Karpas-422 (cell line): ENCODE data around the gene HS3ST5. TPM values are rescaled to one million over a fixed set of nuclear protein-coding genes. Genes with fewer than 3 reads are reported as not detected.
"Not testable (repeated sequence)": the region's sequence is repeated elsewhere in the genome, so short reads cannot be mapped to it uniquely, and the experiment has no call there.

Experiments
- DNase-seq: peaks from one replicate; pipeline ENCODE4 v3.0.0-alpha.2; 2015
- H2AFZ ChIP-seq: fragments of 200-600 bp; sonication (generic); 2 replicates; pipeline ENCODE4 v1.6.1; 2014; ENCODE audit warnings: antibody characterized with exemption, low read length, mixed read lengths
- H3K27ac ChIP-seq: fragments of 200-600 bp; sonication (generic); 2 replicates; pipeline ENCODE4 v1.5.1; 2014; ENCODE audit warnings: mild to moderate bottlenecking, low read length, moderate library complexity
- H3K27me3 ChIP-seq: fragments of 200-600 bp; sonication (generic); 2 replicates; pipeline ENCODE4 v1.6.1; 2014; ENCODE audit warnings: low read length, mixed read lengths
- H3K36me3 ChIP-seq: fragments of 200-600 bp; sonication (generic); 2 replicates; pipeline ENCODE4 v1.6.1; 2014; ENCODE audit warnings: low read length, mixed read lengths; ENCODE audit not compliant: insufficient read depth
- H3K4me1 ChIP-seq: fragments of 200-600 bp; sonication (generic); 2 replicates; pipeline ENCODE4 v1.6.1; 2014; ENCODE audit warnings: mild to moderate bottlenecking, low read length, mixed read lengths
- H3K4me2 ChIP-seq: fragments of 200-600 bp; sonication (generic); 2 replicates; pipeline ENCODE4 v1.6.1; 2014; ENCODE audit warnings: low read length, low read depth, mild to moderate bottlenecking; ENCODE audit not compliant: poor library complexity, severe bottlenecking
- H3K4me3 ChIP-seq: fragments of 200-600 bp; sonication (generic); 2 replicates; pipeline ENCODE4 v1.5.1; 2014; ENCODE audit warnings: mild to moderate bottlenecking, antibody characterized with exemption, low read length, mixed read lengths
- H3K79me2 ChIP-seq: fragments of 200-600 bp; sonication (generic); 2 replicates; pipeline ENCODE4 v1.6.1; 2014; ENCODE audit warnings: mild to moderate bottlenecking, low read length, mixed read lengths
- H3K9ac ChIP-seq: fragments of 200-600 bp; sonication (generic); 2 replicates; pipeline ENCODE4 v1.6.0; 2014; ENCODE audit warnings: low read length
- H3K9me2 ChIP-seq: fragments of 200-600 bp; sonication (generic), shearing (Covaris generic); replicated peaks from 2 replicates; pipeline ENCODE4 v1.6.0; 2014; ENCODE audit warnings: mild to moderate bottlenecking, low read length, moderate library complexity; ENCODE audit not compliant: insufficient read depth
- H3K9me3 ChIP-seq: fragments of 300-700, 200-600 bp; sonication (generic); 2 replicates; pipeline ENCODE4 v1.6.1; 2014; ENCODE audit warnings: low read length, mixed read lengths
- H4K20me1 ChIP-seq: fragments of 200-600 bp; sonication (generic); 2 replicates; pipeline ENCODE4 v1.6.1; 2014; ENCODE audit warnings: mild to moderate bottlenecking, antibody characterized with exemption, low read length, low read depth; ENCODE audit not compliant: insufficient read depth
- total RNA-seq: library from RNA; depleted of rRNA; stranded (reverse); fragments of >200 nt; shearing (Covaris generic); gene quantifications from 2 replicates; pipeline ENCODE4 v1.2.3, GENCODE V29; 2014; ENCODE audit warnings: low replicate concordance

Gene HS3ST5
- total RNA-seq, 1 experiment from 2014 or later: not detected

GRCh38 chr6:114220241-114220640 is 122.6 kb downstream of the HS3ST5 start:
- Histone ChIP-seq H3K36me3 (no peaks in the 10 kb centered on the region), H3K9me3 (no peaks in the 10 kb centered on the region), H3K9ac (no peak overlapping the region), H3K27ac (no peak overlapping the region), H3K27me3 (no peaks in the 10 kb centered on the region), H3K4me2 (no peak overlapping the region), H3K4me1 (no peaks in the 10 kb centered on the region), H3K4me3 (no peak overlapping the region), H2AFZ (no peak overlapping the region), H4K20me1 (no peaks in the 10 kb centered on the region), H3K79me2 (no peaks in the 10 kb centered on the region), H3K9me2 (no peaks in the 10 kb centered on the region)
- DNase-seq: no peak

- H3K27ac ChIP-seq: no peak overlapping the region
- DNase-seq: no peak
- H3K9me2 ChIP-seq: no peaks in the 10 kb centered on the region
- no peaks in the 10 kb centered on the region for H3K9me3 ChIP-seq
- H2AFZ ChIP-seq: no peak overlapping the region
- H3K4me1 ChIP-seq: no peaks in the 10 kb centered on the region
- no peak overlapping the region for H3K4me3 ChIP-seq
- no peaks in the 10 kb centered on the region for H4K20me1 ChIP-seq
- no peak overlapping the region for H3K4me2 ChIP-seq
- H3K36me3 ChIP-seq: no peaks in the 10 kb centered on the region
- H3K9ac ChIP-seq: no peak overlapping the region
- H3K79me2 ChIP-seq: no peaks in the 10 kb centered on the region
- H3K27me3 ChIP-seq: no peaks in the 10 kb centered on the region
Observed at GRCh38 chr6:114218437-114219340, 124.1 kb downstream of the HS3ST5 start.

GRCh38 chr6:114217996-114218395 is 124.8 kb downstream of the HS3ST5 start:
- H3K27me3 ChIP-seq, H3K9me3 ChIP-seq, H2AFZ ChIP-seq, H3K9ac ChIP-seq, H3K9me2 ChIP-seq, H3K4me2 ChIP-seq, H4K20me1 ChIP-seq, DNase-seq, H3K4me1 ChIP-seq, H3K27ac ChIP-seq, H3K36me3 ChIP-seq, H3K79me2 ChIP-seq, H3K4me3 ChIP-seq: not testable (repeated sequence)

- Histone ChIP-seq H3K4me2 (no peak overlapping the region), H4K20me1 (no peaks in the 10 kb centered on the region), H3K27me3 (no peaks in the 10 kb centered on the region), H3K9me2 (no peaks in the 10 kb centered on the region), H3K4me3 (no peak overlapping the region), H3K36me3 (no peaks in the 10 kb centered on the region), H3K9ac (no peak overlapping the region), H3K9me3 (no peaks in the 10 kb centered on the region), H3K79me2 (no peaks in the 10 kb centered on the region), H3K27ac (no peak overlapping the region), H3K4me1 (no peaks in the 10 kb centered on the region), H2AFZ (no peak overlapping the region)
- no peak for DNase-seq
Observed at GRCh38 chr6:114216789-114217467, 125.9 kb downstream of the HS3ST5 start.

GRCh38 chr6:114210467-114210866 is 132.4 kb downstream of the HS3ST5 start:
- Histone ChIP-seq H4K20me1 (no peaks in the 10 kb centered on the region), H3K27ac (no peak overlapping the region), H3K36me3 (no peaks in the 10 kb centered on the region), H3K79me2 (no peaks in the 10 kb centered on the region), H3K27me3 (no peaks in the 10 kb centered on the region), H2AFZ (no peak overlapping the region), H3K9me2 (no peaks in the 10 kb centered on the region), H3K9ac (no peak overlapping the region), H3K9me3 (no peaks in the 10 kb centered on the region), H3K4me1 (no peaks in the 10 kb centered on the region), H3K4me2 (no peak overlapping the region), H3K4me3 (no peak overlapping the region)
- no peak for DNase-seq

- no peaks in the 10 kb centered on the region for H3K4me1 ChIP-seq
- no peaks in the 10 kb centered on the region for H3K9me2 ChIP-seq
- H3K9me3 ChIP-seq: no peaks in the 10 kb centered on the region
- H3K9ac ChIP-seq: no peak overlapping the region
- H3K36me3 ChIP-seq: no peaks in the 10 kb centered on the region
- H2AFZ ChIP-seq: no peak overlapping the region
- no peak overlapping the region for H3K4me2 ChIP-seq
- H4K20me1 ChIP-seq: no peaks in the 10 kb centered on the region
- no peak overlapping the region for H3K4me3 ChIP-seq
- no peak for DNase-seq
- no peak overlapping the region for H3K27ac ChIP-seq
- no peaks in the 10 kb centered on the region for H3K79me2 ChIP-seq
- no peaks in the 10 kb centered on the region for H3K27me3 ChIP-seq
Observed at GRCh38 chr6:114203460-114203859, 139.4 kb downstream of the HS3ST5 start.

- Histone ChIP-seq H3K27me3 (no peaks in the 10 kb centered on the region), H3K4me2 (no peak overlapping the region), H3K79me2 (no peaks in the 10 kb centered on the region), H3K9me3 (no peaks in the 10 kb centered on the region), H3K27ac (no peak overlapping the region), H2AFZ (no peak overlapping the region), H3K4me1 (no peaks in the 10 kb centered on the region), H3K9me2 (no peaks in the 10 kb centered on the region), H4K20me1 (no peaks in the 10 kb centered on the region), H3K4me3 (no peak overlapping the region), H3K36me3 (no peaks in the 10 kb centered on the region), H3K9ac (no peak overlapping the region)
- DNase-seq: no peak
Observed at GRCh38 chr6:114202389-114202788, 140.4 kb downstream of the HS3ST5 start.

- H3K79me2 ChIP-seq: no peaks in the 10 kb centered on the region
- no peaks in the 10 kb centered on the region for H3K4me1 ChIP-seq
- H3K4me2 ChIP-seq: no peak overlapping the region
- no peak overlapping the region for H3K4me3 ChIP-seq
- DNase-seq: no peak
- H2AFZ ChIP-seq: no peak overlapping the region
- no peaks in the 10 kb centered on the region for H4K20me1 ChIP-seq
- H3K9me3 ChIP-seq: no peaks in the 10 kb centered on the region
- no peaks in the 10 kb centered on the region for H3K9me2 ChIP-seq
- H3K27me3 ChIP-seq: no peaks in the 10 kb centered on the region
- no peak overlapping the region for H3K27ac ChIP-seq
- no peak overlapping the region for H3K9ac ChIP-seq
- no peaks in the 10 kb centered on the region for H3K36me3 ChIP-seq
Observed at GRCh38 chr6:114200891-114201290, 141.9 kb downstream of the HS3ST5 start.
